ENCODE results near the gene PTCHD4.
"Not testable (repeated sequence)": the region's sequence is repeated elsewhere in the genome, so short reads cannot be mapped to it uniquely, and the experiment has no call there.

The PTCHD4 gene

DNA sequence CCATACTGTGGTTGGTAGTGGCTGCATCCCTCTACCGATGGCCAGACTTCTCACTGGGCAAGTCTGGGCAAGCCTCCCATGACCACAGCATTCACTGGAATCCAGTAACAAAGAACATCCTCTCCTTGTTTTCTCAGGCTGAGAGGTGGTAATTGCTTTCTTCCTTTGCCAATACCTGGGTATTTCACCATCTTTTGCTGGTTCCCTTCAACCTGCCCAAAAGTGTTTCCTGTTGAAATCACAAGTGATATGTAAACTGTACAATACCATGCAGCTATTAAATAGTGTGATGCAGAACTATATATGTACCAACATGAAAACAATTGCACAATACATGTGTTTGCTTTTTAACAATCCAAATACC lies at the start of gene PTCHD4:
TSS of gene PTCHD4 (minus strand) at position 55 of the 364 bp plus-strand sequence. CDS start 42,240 bp downstream, outside the sequence.
- peak; percentile 96 for DNase-seq

DNA sequence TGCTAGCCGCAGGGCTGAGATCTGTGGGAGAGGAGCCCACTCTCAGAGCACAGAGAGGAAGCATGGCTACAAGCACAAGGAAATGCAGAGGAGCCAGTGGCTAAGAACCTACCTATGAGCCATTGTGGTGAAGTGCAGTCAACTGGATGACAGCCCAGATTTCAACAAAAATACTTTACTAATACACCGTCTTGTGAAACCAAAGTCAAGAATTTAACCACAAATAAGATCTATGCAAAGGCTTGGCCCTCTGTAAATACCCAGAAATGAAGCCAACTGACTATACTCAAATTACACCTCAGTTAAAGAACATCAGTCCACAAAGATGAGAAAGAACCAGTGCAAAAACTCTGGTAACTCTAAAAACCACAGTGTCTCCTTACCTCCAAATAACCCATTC lies 40.1 kb upstream of the PTCHD4 start:
- DNase-seq, result no peak

GRCh38 chr6:48150701-48151100 lies 39.7 kb upstream of the PTCHD4 start:
- DNase-seq, result peak; percentile 28

- no peak for DNase-seq
Measured at GRCh38 chr6:48147051-48147450, 36.1 kb upstream of the PTCHD4 start.

- no peak for DNase-seq
Measured at GRCh38 chr6:48144021-48144420, 33.0 kb upstream of the PTCHD4 start.

- DNase-seq, result no peak
Measured at GRCh38 chr6:48141975-48142374, 31.0 kb upstream of the PTCHD4 start.

- DNase-seq, result no peak
Measured at GRCh38 chr6:48139818-48140614, 29.0 kb upstream of the PTCHD4 start.

DNA sequence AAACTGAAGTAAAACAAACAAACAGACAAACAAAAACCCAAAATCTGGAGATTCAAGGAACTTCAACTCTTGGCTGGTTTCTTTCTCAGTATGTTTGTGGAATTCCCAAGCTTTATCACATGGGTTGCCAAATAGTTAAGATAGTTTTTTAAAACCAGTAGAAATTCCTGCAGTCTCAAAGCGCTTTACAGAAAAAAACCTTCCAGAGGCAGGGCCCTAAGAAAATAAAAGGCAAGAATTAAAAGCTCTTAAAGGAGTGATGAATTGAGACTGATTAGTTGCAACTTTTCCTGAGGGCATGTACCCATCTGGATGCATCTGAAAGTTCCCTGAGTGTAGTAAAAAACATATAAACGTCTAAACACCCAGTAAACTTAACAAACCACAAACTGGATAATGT lies 25.9 kb upstream of the PTCHD4 start:
- no peak for DNase-seq

- DNase-seq, result no peak
Measured at GRCh38 chr6:48135323-48136084, 24.5 kb upstream of the PTCHD4 start.

- DNase-seq, result no peak
Measured at GRCh38 chr6:48134246-48134645, 23.2 kb upstream of the PTCHD4 start.

DNA sequence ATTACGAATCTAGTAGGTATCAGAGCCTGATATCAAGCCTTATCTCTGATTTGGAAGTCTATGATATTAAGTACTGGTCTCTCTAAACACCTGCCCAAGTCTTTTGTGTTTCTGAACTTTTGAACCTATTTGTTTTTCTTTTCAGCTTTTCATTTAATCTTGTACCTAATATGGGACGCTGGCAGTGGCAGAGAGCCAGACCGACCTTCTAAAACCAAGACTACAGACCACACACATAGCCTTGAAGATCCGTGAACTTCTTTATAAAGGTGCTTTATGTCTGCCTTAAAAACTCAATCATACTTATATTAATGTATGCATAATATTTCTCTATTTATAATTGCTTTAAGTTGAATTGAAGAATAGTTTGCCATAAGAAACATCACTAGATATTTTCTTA lies 12.6 kb upstream of the PTCHD4 start:
- DNase-seq, result no peak

- not testable (repeated sequence) for DNase-seq
Measured at GRCh38 chr6:48121983-48122749, 11.2 kb upstream of the PTCHD4 start.

DNA sequence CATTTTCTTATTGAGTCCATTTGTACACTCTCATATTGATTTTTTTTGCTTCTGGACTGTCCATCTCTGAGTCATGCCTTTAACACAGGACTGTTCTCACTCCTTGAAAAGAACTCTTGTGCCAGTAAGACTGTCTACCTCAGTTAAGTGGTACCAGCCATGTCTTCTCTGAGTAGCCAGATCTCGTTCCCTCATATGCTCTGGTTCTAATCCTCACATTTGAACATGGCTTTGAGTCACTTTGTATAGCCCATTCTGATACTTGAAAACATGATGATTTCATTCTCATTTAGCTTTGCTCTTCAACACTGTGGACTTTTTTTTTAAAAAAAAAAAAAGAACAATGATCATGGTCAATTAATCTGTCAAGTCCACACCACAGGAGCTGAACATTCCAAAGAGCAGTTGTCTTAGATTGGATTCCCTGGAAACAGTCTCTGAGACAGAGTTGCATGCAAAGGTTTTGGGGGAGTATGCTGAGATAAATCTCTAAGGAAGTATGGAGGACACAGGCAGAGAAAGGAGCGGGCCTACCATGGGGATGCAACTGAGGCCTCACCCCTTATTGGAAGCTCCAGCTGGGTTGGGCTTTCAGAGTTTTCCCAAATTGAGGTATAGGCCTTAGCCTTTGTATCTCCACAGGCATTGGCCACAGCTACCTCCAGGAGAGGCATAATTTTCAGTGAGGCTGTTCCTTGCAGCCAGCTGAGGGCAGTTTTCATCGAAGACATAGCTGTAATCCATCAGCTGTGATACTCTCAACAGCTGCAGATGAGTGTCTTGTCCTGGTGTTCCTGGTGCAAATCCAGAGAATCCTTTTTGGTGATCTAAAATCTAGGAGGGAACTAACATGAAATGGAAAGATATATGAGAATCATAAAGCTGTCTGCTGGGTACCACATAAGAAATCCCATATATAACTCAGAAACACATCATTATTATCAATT lies 6.0 kb upstream of the PTCHD4 start:
- no peak for DNase-seq

- DNase-seq, result no peak
Measured at GRCh38 chr6:48113130-48113529, 2.1 kb upstream of the PTCHD4 start.

- DNase-seq, result peak; percentile 97
Measured at GRCh38 chr6:48111575-48111974, 578 bp upstream of the PTCHD4 start.

GRCh38 chr6:48110436-48111142 lies 408 bp downstream of the PTCHD4 start:
- DNase-seq, result no peak

DNA sequence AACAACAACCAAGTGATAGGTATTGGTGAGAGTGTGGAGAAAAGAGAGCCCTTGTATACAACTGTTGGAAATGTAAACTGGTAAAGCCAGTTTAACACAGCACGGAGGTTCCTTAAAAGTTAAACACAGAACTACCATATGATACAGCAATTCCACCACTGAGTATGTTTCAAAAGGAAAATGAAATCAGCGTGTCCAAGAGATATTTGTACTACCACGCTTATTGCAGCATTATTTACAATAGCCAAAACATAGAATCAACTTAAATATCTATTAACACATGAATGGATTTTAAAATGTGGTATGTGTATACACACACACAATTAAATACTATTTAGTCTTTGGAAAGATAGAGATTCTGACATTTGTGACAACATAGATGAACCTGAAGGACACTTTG lies 1.1 kb downstream of the PTCHD4 start:
- no peak for DNase-seq

GRCh38 chr6:48102476-48103195 lies 8.4 kb downstream of the PTCHD4 start:
- not testable (repeated sequence) for DNase-seq

- DNase-seq, result no peak
Measured at GRCh38 chr6:48101290-48101689, 9.7 kb downstream of the PTCHD4 start.

DNA sequence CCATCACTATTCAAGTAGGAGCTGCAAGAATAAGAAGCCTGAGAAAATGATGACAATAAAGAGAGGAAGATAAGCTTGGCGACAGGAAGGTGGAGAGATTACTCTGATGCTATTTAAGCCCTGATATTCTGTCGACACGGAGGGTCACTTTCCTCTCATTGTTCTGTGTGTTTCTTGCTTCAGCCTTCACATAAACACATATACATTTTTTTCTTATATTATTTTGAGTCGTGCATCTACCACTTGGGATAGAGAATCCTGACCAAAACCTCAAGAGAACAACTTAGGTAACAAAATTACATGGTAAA lies 10.5 kb downstream of the PTCHD4 start:
- no peak for DNase-seq

Measured in SHP77 treated with DMSO at 0.1 percent for 48 hours (cell line).